ENCODE results near the gene BCL2L13.
"Not testable (repeated sequence)": the region's sequence is repeated elsewhere in the genome, so short reads cannot be mapped to it uniquely, and the experiment has no call there.

Gene BCL2L13

GRCh38 chr22:17633217-17633997 is 5.2 kb upstream of the BCL2L13 start:
- DNase-seq (ENCODE audit: low read depth, low spot score): no peak
- H3K4me3 ChIP-seq (ENCODE audit: low read length): no peak overlapping the region

- DNase-seq (ENCODE audit: low read depth, low spot score): no peak
- H3K4me3 ChIP-seq (ENCODE audit: low read length): no peak overlapping the region
Observed at GRCh38 chr22:17633998-17634323, 4.6 kb upstream of the BCL2L13 start.

- DNase-seq (ENCODE audit: low read depth, low spot score): no peak
- no peak overlapping the region for H3K4me3 ChIP-seq (ENCODE audit: low read length)
Observed at GRCh38 chr22:17634696-17635095, 3.9 kb upstream of the BCL2L13 start.

- H3K4me3 ChIP-seq (ENCODE audit: low read length); DNase-seq (ENCODE audit: low read depth, low spot score): not testable (repeated sequence)
Observed at GRCh38 chr22:17636850-17637249, 1.7 kb upstream of the BCL2L13 start.

- no peak for DNase-seq (ENCODE audit: low read depth, low spot score)
- peak overlapping the region; percentile 93 for H3K4me3 ChIP-seq (ENCODE audit: low read length)
Observed at GRCh38 chr22:17637490-17638181, 921 bp upstream of the BCL2L13 start.

GRCh38 chr22:17638182-17638431 is 450 bp upstream of the BCL2L13 start:
- no peak for DNase-seq (ENCODE audit: low read depth, low spot score)
- peak overlapping the region; percentile 93 for H3K4me3 ChIP-seq (ENCODE audit: low read length)

GRCh38 chr22:17639247-17639741 is 737 bp downstream of the BCL2L13 start:
- DNase-seq (ENCODE audit: low read depth, low spot score): no peak

GRCh38 chr22:17641269-17641668 is 2.7 kb downstream of the BCL2L13 start:
- no peak for DNase-seq (ENCODE audit: low read depth, low spot score)
- no peak overlapping the region for H3K4me3 ChIP-seq (ENCODE audit: low read length)

More at GRCh38 chr22:17639247-17639741, 737 bp downstream of the BCL2L13 start:
- peak overlapping the region; percentile 93 for H3K4me3 ChIP-seq (ENCODE audit: low read length)

GRCh38 chr22:17642357-17642756 is 3.8 kb downstream of the BCL2L13 start:
- not testable (repeated sequence) for H3K4me3 ChIP-seq (ENCODE audit: low read length); DNase-seq (ENCODE audit: low read depth, low spot score)

- DNase-seq (ENCODE audit: low read depth, low spot score): no peak
- no peak overlapping the region for H3K4me3 ChIP-seq (ENCODE audit: low read length)
Observed at GRCh38 chr22:17647452-17647851, 8.9 kb downstream of the BCL2L13 start.

GRCh38 chr22:17647991-17648390 is 9.4 kb downstream of the BCL2L13 start:
- no peak overlapping the region for H3K4me3 ChIP-seq (ENCODE audit: low read length)
- DNase-seq (ENCODE audit: low read depth, low spot score): no peak

GRCh38 chr22:17648569-17648968 is 10.0 kb downstream of the BCL2L13 start:
- no peak overlapping the region for H3K4me3 ChIP-seq (ENCODE audit: low read length)
- no peak for DNase-seq (ENCODE audit: low read depth, low spot score)

- no peak overlapping the region for H3K4me3 ChIP-seq (ENCODE audit: low read length)
- DNase-seq (ENCODE audit: low read depth, low spot score): no peak
Observed at GRCh38 chr22:17655289-17655688, 16.7 kb downstream of the BCL2L13 start.

GRCh38 chr22:17656870-17657395 is 18.4 kb downstream of the BCL2L13 start:
- DNase-seq (ENCODE audit: low read depth, low spot score): no peak
- H3K4me3 ChIP-seq (ENCODE audit: low read length): no peak overlapping the region

- H3K4me3 ChIP-seq (ENCODE audit: low read length): no peak overlapping the region
- no peak for DNase-seq (ENCODE audit: low read depth, low spot score)
Observed at GRCh38 chr22:17664414-17665055, 26.0 kb downstream of the BCL2L13 start.

GRCh38 chr22:17665248-17665647 is 26.7 kb downstream of the BCL2L13 start:
- no peak for DNase-seq (ENCODE audit: low read depth, low spot score)
- H3K4me3 ChIP-seq (ENCODE audit: low read length): no peak overlapping the region

- no peak overlapping the region for H3K4me3 ChIP-seq (ENCODE audit: low read length)
- no peak for DNase-seq (ENCODE audit: low read depth, low spot score)
Observed at GRCh38 chr22:17665854-17666253, 27.3 kb downstream of the BCL2L13 start.

- H3K4me3 ChIP-seq (ENCODE audit: low read length); DNase-seq (ENCODE audit: low read depth, low spot score): not testable (repeated sequence)
Observed at GRCh38 chr22:17671521-17672092, 33.0 kb downstream of the BCL2L13 start.

- DNase-seq (ENCODE audit: low read depth, low spot score): no peak
- no peak overlapping the region for H3K4me3 ChIP-seq (ENCODE audit: low read length)
Observed at GRCh38 chr22:17672417-17672991, 33.9 kb downstream of the BCL2L13 start.

Data from Jurkat, Clone E6-1 (cell line).